ENCODE data around the gene CACNG4.

CACNG4 gene

GRCh38 chr17:66985338-66986237, 21.1 kb downstream of the CACNG4 start:
- DNase-seq, result peak; percentile 5

- DNase-seq, result no peak
Measured at GRCh38 chr17:66986659-66987058, 22.2 kb downstream of the CACNG4 start.

GRCh38 chr17:66987059-66987616, 22.6 kb downstream of the CACNG4 start:
- DNase-seq, result no peak

- DNase-seq, result no peak
Measured at GRCh38 chr17:66988069-66988798, 23.7 kb downstream of the CACNG4 start.

- no peak for DNase-seq
Measured at GRCh38 chr17:66989076-66989475, 24.6 kb downstream of the CACNG4 start.

GRCh38 chr17:66989579-66989978, 25.1 kb downstream of the CACNG4 start:
- no peak for DNase-seq

GRCh38 chr17:66990047-66990446, 25.5 kb downstream of the CACNG4 start:
- DNase-seq, result no peak

- DNase-seq, result no peak
Measured at GRCh38 chr17:66992911-66993442, 28.5 kb downstream of the CACNG4 start.

GRCh38 chr17:66994361-66994760, 29.9 kb downstream of the CACNG4 start:
- no peak for DNase-seq

- no peak for DNase-seq
Measured at GRCh38 chr17:66994930-66995535, 30.5 kb downstream of the CACNG4 start.

GRCh38 chr17:66995944-66996343, 31.4 kb downstream of the CACNG4 start:
- DNase-seq, result no peak

- no peak for DNase-seq
Measured at GRCh38 chr17:66996926-66997325, 32.4 kb downstream of the CACNG4 start.

GRCh38 chr17:67003231-67003630, 38.7 kb downstream of the CACNG4 start:
- DNase-seq, result no peak

GRCh38 chr17:67004181-67004580, 39.7 kb downstream of the CACNG4 start:
- no peak for DNase-seq

- no peak for DNase-seq
Measured at GRCh38 chr17:67007266-67007665, 42.8 kb downstream of the CACNG4 start.

GRCh38 chr17:67008101-67008500, 43.6 kb downstream of the CACNG4 start:
- DNase-seq, result no peak

GRCh38 chr17:67011527-67012175, 47.1 kb downstream of the CACNG4 start:
- no peak for DNase-seq

- no peak for DNase-seq
Measured at GRCh38 chr17:67013891-67014290, 49.4 kb downstream of the CACNG4 start.

GRCh38 chr17:67015001-67015400, 50.5 kb downstream of the CACNG4 start:
- no peak for DNase-seq

- DNase-seq, result no peak
Measured at GRCh38 chr17:67016039-67016762, 51.7 kb downstream of the CACNG4 start.

- no peak for DNase-seq
Measured at GRCh38 chr17:67017910-67018309, 53.4 kb downstream of the CACNG4 start.
